Ovary (tissue), 3 donors: ENCODE measurements around the gene NFIA.

Source experiments
- EP300 ChIP-seq: sonication (generic); formaldehyde crosslinking; IDR thresholded peaks from one replicate; pipeline ENCODE4 v1.6.1; 2017; ENCODE audit warnings: antibody characterized with exemption
- POLR2A ChIP-seq: fragments of 450-650 bp; IDR thresholded peaks from one replicate; pipeline ENCODE4 v1.6.1; 2017; ENCODE audit warnings: antibody characterized with exemption, mild to moderate bottlenecking, moderate library complexity
- TF ChIP-seq, protein P1 (sequence below), 3 donors: fragments of 450-650 bp in 2 of 3; fragments of 200-600 bp in 1 of 3; IDR thresholded peaks; one replicate each; pipeline versions ENCODE4 v1.5.1 to v1.8.0; 2016 to 2022; ENCODE audit warnings: antibody characterized with exemption in 3 of 3, mild to moderate bottlenecking in 1 of 3
- donor health status: DM: no; HTN: no; CAD: no.

DNA sequence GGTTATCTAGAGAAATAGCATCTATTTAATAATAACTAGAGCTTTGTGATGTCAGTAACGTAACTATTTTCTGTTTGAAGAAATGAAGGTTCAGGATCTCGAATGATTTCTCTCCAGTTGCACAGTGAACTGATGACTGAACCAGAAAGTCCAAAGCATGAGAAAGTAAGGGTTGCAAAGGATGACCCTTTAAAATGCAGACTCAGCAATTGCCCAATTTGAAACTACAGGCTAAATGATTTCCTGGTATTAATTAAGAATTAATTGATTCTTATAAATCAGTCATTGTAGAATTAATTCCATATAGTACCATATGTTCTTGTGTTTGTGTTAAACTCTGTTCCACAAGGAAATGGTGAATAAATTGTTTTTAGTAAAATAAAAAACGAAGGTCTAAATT is 318.6 kb downstream of the NFIA start:
- TF ChIP-seq, protein P1, sequence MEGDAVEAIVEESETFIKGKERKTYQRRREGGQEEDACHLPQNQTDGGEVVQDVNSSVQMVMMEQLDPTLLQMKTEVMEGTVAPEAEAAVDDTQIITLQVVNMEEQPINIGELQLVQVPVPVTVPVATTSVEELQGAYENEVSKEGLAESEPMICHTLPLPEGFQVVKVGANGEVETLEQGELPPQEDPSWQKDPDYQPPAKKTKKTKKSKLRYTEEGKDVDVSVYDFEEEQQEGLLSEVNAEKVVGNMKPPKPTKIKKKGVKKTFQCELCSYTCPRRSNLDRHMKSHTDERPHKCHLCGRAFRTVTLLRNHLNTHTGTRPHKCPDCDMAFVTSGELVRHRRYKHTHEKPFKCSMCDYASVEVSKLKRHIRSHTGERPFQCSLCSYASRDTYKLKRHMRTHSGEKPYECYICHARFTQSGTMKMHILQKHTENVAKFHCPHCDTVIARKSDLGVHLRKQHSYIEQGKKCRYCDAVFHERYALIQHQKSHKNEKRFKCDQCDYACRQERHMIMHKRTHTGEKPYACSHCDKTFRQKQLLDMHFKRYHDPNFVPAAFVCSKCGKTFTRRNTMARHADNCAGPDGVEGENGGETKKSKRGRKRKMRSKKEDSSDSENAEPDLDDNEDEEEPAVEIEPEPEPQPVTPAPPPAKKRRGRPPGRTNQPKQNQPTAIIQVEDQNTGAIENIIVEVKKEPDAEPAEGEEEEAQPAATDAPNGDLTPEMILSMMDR (IDR thresholded peaks at IDR 0.05): no peak
- TF ChIP-seq POLR2A (no peak), EP300 (no peak)
